SK-N-SH (cell line): ENCODE results near the gene CYP39A1.

Experiments used
- CTCF ChIP-seq: fragments of 200-600 bp; sonication (generic); IDR thresholded peaks from 2 replicates; pipeline ENCODE4 v1.6.1; 2017; ENCODE audit warnings: antibody characterized with exemption, mild to moderate bottlenecking, moderate library complexity
- FOXM1 ChIP-seq: IDR thresholded peaks from 2 replicates; pipeline ENCODE4 v1.4.0; 2012; ENCODE audit warnings: low read depth, mild to moderate bottlenecking
- RAD21 ChIP-seq: IDR thresholded peaks from 2 replicates; pipeline ENCODE4 v1.6.1; 2012; ENCODE audit warnings: mild to moderate bottlenecking, low read length
- REST ChIP-seq: IDR thresholded peaks from 2 replicates; pipeline ENCODE4 v1.6.1; 2012; ENCODE audit warnings: mild to moderate bottlenecking, low read depth, low read length, moderate library complexity
- RXRA ChIP-seq: IDR thresholded peaks from 2 replicates; pipeline ENCODE4 v1.4.0; 2012; ENCODE audit warnings: low read depth, mild to moderate bottlenecking, borderline replicate concordance
- SIN3A ChIP-seq: IDR thresholded peaks from 2 replicates; pipeline ENCODE4 v1.6.1; 2012; ENCODE audit warnings: low read depth, mild to moderate bottlenecking, low read length, moderate library complexity, borderline replicate concordance
- SMC3 ChIP-seq: IDR thresholded peaks from 2 replicates; pipeline ENCODE4 v1.6.1; 2012; ENCODE audit warnings: low read depth, low read length, improper control_type of control experiment
- YY1 ChIP-seq: IDR thresholded peaks from 2 replicates; pipeline ENCODE4 v1.4.0; 2012; ENCODE audit warnings: low read depth, mild to moderate bottlenecking

- TF ChIP-seq CTCF (no peak), RXRA (no peak), REST (no peak), RAD21 (no peak), SIN3A (no peak), FOXM1 (no peak), YY1 (no peak), SMC3 (no peak)
Observed at GRCh38 chr6:46687619-46688097, 35.0 kb upstream of the CYP39A1 start, which contains the start of gene TDRD6.
